Calu3 (cell line): ENCODE results near the gene ANGPTL4. TPM values are rescaled to one million over a fixed set of nuclear protein-coding genes. Genes with fewer than 3 reads are reported as not detected.

ENCODE experiments used
- BruUV-seq: library from RNA; stranded (reverse); fragments of 400-500 nt; replicated peaks from 2 replicates; lab custom pipeline; 2021; lab: Mats Ljungman, UMichigan
- CTCF ChIA-PET: fragments of 300-600 bp; sonication (Branson Sonifier 250); formaldehyde crosslinking; loops from one replicate; lab custom pipeline; 2022; ENCODE audit warnings: antibody characterized with exemption; lab: Charles Lee
- DNase-seq: peaks from one replicate; pipeline ENCODE4 v3.0.0; 2022
- H3K27ac Mint-ChIP-seq: one replicate; pipeline ENCODE4 v1.8.0; 2022; ENCODE audit warnings: mixed read lengths; ENCODE audit not compliant: unreplicated experiment
- H3K27me3 Mint-ChIP-seq: one replicate; pipeline ENCODE4 v1.8.0; 2022; ENCODE audit warnings: mixed read lengths; ENCODE audit not compliant: unreplicated experiment
- H3K36me3 Mint-ChIP-seq: one replicate; pipeline ENCODE4 v1.8.0; 2022; ENCODE audit warnings: mild to moderate bottlenecking, moderate library complexity, mixed read lengths; ENCODE audit not compliant: insufficient read depth, unreplicated experiment
- H3K4me1 Mint-ChIP-seq: one replicate; pipeline ENCODE4 v1.8.0; 2022; ENCODE audit warnings: mild to moderate bottlenecking, low read depth, mixed read lengths; ENCODE audit not compliant: unreplicated experiment
- H3K4me3 Mint-ChIP-seq: one replicate; pipeline ENCODE4 v1.8.0; 2022; ENCODE audit warnings: mild to moderate bottlenecking, low read depth, moderate library complexity, mixed read lengths; ENCODE audit not compliant: unreplicated experiment
- H3K9me3 Mint-ChIP-seq: one replicate; pipeline ENCODE4 v1.8.0; 2022; ENCODE audit warnings: low read depth, mixed read lengths; ENCODE audit not compliant: unreplicated experiment
- intact Hi-C: fragments of 100-400 bp; cut with micrococcal nuclease; formaldehyde crosslinking; loops from one replicate; pipeline ENCODE4 v1.10.0; 2022; ENCODE audit not compliant: unreplicated experiment
- total RNA-seq: library from RNA; stranded (reverse); gene quantifications from 2 replicates; pipeline ENCODE4 v1.2.3, GENCODE V29; 2022
- TF ChIP-seq, protein P1 (sequence below): fragments of 200-600 bp; IDR thresholded peaks from one replicate; pipeline ENCODE4 v1.8.0; 2022; ENCODE audit warnings: antibody characterized with exemption; ENCODE audit not compliant: unreplicated experiment

ANGPTL4 gene
- total RNA-seq, 1 experiment from 2014 or later: 0.97 TPM

DNA sequence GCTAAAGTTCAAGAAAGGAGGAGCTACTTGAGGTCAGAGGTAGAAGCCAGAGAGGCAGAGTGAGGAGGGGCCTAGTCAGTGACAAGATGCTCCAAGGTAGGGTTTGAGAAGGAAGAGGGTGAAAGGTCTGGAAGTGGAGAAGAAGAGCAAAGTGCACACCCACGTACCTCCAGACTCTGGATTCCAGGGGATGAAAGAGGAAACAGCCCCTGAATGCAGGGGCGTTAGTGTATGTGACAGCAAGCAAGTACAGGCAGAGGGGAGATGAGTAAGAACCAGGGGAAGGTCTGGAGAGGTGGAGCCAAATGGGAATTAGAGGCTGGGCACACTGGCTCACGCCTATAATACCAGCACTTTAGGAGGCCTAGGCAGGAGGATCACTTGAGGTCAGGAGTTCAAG is 34.0 kb upstream of the ANGPTL4 start:
- TF ChIP-seq, protein P1, sequence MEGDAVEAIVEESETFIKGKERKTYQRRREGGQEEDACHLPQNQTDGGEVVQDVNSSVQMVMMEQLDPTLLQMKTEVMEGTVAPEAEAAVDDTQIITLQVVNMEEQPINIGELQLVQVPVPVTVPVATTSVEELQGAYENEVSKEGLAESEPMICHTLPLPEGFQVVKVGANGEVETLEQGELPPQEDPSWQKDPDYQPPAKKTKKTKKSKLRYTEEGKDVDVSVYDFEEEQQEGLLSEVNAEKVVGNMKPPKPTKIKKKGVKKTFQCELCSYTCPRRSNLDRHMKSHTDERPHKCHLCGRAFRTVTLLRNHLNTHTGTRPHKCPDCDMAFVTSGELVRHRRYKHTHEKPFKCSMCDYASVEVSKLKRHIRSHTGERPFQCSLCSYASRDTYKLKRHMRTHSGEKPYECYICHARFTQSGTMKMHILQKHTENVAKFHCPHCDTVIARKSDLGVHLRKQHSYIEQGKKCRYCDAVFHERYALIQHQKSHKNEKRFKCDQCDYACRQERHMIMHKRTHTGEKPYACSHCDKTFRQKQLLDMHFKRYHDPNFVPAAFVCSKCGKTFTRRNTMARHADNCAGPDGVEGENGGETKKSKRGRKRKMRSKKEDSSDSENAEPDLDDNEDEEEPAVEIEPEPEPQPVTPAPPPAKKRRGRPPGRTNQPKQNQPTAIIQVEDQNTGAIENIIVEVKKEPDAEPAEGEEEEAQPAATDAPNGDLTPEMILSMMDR: no peak
- no peak overlapping the region for H3K4me3 Mint-ChIP-seq
- H3K4me1 Mint-ChIP-seq: no peaks in the 10 kb centered on the region
- DNase-seq: no peak
- H3K9me3 Mint-ChIP-seq: no peaks in the 10 kb centered on the region
- BruUV-seq: no TSS peak
- CTCF ChIA-PET: no interaction called here
- intact Hi-C loops: no loop called here
- H3K27me3 Mint-ChIP-seq: peaks cover 42% of the 10 kb centered on the region
- H3K36me3 Mint-ChIP-seq: peaks cover 5% of the 10 kb centered on the region
- no peak overlapping the region for H3K27ac Mint-ChIP-seq

DNA sequence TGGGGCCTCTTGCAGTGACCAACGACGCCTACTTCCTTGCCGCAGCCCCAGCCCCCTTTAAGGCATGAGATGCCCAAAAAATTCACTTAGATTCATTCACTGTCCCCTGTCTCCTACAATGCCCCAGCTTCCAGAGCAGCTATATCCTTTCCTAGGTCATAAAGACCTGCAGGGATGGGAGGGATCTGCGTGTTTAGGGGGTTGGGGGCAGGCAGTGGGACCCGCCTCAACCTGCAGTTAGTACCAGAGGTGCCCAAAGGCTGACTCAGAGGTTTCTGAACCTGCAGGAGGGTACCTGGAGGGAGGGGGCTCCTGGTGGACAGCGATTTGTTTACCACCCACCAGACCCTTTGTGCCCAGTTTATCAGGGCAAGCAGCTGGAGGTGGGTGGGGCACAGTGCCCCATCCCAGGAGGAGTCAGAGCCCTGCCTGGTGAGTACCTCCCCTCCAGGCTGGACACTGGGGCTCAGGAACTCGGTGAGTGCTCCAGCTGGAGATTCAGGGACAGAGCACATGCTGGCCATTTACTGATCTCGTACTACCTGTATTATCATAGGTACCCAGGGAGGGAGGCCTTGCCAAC is 32.6 kb upstream of the ANGPTL4 start:
- CTCF ChIA-PET: no interaction called here
- H3K36me3 Mint-ChIP-seq: peaks cover 5% of the 10 kb centered on the region
- intact Hi-C loops: no loop called here
- TF ChIP-seq, protein P1: no peak
- no TSS peak for BruUV-seq
- H3K9me3 Mint-ChIP-seq: no peaks in the 10 kb centered on the region
- peaks cover 41% of the 10 kb centered on the region for H3K27me3 Mint-ChIP-seq
- no peak overlapping the region for H3K4me3 Mint-ChIP-seq
- H3K4me1 Mint-ChIP-seq: no peaks in the 10 kb centered on the region
- DNase-seq: no peak
- H3K27ac Mint-ChIP-seq: no peak overlapping the region

DNA sequence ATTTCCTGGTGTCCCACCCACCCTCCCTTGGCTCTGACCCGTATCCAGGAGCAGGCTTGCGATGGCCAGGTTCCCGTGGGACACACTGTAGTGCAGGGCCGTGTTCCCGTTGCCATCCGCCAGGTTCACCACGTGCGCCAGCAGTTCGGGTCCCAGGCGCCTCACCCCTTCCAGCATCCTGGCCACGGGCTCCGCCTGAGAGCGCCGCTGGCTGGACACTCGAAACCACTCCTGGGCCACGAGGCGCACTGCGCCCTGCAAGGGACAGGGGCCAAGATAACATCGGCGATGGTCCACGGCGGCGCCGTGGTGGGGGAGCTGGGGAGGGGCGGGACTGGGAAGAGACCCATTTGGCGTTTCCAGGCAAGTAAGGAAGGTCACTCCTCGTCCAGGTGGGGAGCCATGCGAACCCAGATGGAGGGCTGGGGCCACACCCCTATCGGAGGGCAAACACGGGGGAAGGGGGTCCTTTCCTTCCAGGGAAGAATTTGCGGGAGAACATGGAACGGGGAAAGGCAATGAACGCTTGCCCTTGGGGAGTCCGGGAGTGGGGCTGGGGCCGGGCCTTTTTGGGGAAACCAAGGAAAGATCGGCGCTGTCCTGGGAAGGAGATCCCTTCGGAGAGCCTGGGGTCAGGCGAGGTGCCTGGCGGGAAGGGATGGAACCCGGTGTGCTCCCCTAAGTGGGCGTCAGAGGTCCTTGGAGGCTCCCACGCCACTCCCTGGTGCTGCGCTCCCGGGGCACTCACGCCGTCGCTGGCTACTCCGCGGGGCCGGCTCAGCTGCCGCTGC is 30.8 kb upstream of the ANGPTL4 start:
- no peak for DNase-seq
- no peak overlapping the region for H3K4me3 Mint-ChIP-seq
- H3K36me3 Mint-ChIP-seq: peaks cover 5% of the 10 kb centered on the region
- TF ChIP-seq, protein P1: no peak
- no peak overlapping the region for H3K27ac Mint-ChIP-seq
- no peaks in the 10 kb centered on the region for H3K4me1 Mint-ChIP-seq
- peaks cover 25% of the 10 kb centered on the region for H3K27me3 Mint-ChIP-seq
- intact Hi-C loops: no loop called here
- CTCF ChIA-PET: no interaction called here
- BruUV-seq: no TSS peak
- H3K9me3 Mint-ChIP-seq: no peaks in the 10 kb centered on the region

DNA sequence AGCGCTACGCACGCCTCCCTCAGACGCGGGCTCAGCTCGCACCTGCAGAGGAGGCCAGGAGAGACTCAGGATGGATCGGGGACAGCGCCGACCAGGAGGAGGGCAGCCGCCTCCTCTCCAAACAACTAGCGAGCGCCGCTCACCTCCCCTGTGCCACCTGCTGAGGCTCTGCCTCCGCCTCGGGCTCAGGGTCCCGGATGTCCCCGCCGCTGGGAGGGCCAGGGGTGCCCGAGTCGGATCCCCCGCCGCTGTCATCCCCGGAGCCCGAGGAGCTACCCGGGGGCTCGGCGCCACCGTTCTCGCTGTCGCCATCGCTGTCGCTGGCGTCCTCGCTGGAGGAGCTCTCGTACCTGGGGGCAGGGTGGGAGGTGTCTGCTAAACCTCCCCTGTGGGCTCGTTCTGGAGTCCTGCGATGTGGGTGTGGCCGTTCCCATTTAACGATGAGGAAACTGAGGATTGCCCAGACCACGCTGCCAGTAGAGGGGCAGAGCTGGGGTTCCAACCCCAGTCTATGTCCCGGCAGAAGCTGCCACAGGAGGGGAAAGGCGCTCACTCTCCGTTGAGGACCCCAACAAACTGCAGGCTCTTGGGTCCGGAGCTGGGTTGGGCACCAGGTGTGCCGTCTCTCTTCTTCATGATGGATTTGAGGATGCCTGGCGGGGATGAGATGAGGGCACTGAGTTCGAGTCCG is 30.0 kb upstream of the ANGPTL4 start:
- H3K27me3 Mint-ChIP-seq: peaks cover 25% of the 10 kb centered on the region
- intact Hi-C loops: no loop called here
- BruUV-seq: no TSS peak
- H3K4me3 Mint-ChIP-seq: no peak overlapping the region
- no peak for DNase-seq
- peaks cover 5% of the 10 kb centered on the region for H3K36me3 Mint-ChIP-seq
- no peaks in the 10 kb centered on the region for H3K4me1 Mint-ChIP-seq
- CTCF ChIA-PET: no interaction called here
- H3K9me3 Mint-ChIP-seq: no peaks in the 10 kb centered on the region
- no peak overlapping the region for H3K27ac Mint-ChIP-seq
- TF ChIP-seq, protein P1: no peak
